Endometrial microvascular endothelial cells (primary cell): ENCODE results near the gene ATG14. TPM values are rescaled to one million over a fixed set of nuclear protein-coding genes. Genes with fewer than 3 reads are reported as not detected.
"Not testable (repeated sequence)": the region's sequence is repeated elsewhere in the genome, so short reads cannot be mapped to it uniquely, and the experiment has no call there.

Experiments
- in situ Hi-C: cut with HindIII; loops from 2 replicates; pipeline ENCODE4 v1.10.0; 2017; ENCODE audit warnings: low sequenced_read_pairs, low pct_unique_long_range_greater_than_20kb; ENCODE audit errors: inconsistent ontology term
- total RNA-seq: library from RNA; depleted of rRNA; stranded (reverse); fragments of >200 nt; gene quantifications from one replicate; pipeline ENCODE4 v1.2.3, GENCODE V29; 2015; ENCODE audit errors: inconsistent ontology term

The ATG14 gene
- total RNA-seq, 1 donor from 2014 or later, result 7.4 TPM

GRCh38 chr14:55399852-55400251 lies 11.8 kb downstream of the ATG14 start:
- in situ Hi-C loops, result no loop called here

GRCh38 chr14:55399183-55399582 lies 12.4 kb downstream of the ATG14 start:
- in situ Hi-C loops, result no loop called here

GRCh38 chr14:55398679-55399078 lies 13.0 kb downstream of the ATG14 start:
- in situ Hi-C loops, result no loop called here

- in situ Hi-C loops, result no loop called here
Observed at GRCh38 chr14:55389330-55389729, 22.3 kb downstream of the ATG14 start.

GRCh38 chr14:55388160-55388559 lies 23.5 kb downstream of the ATG14 start:
- in situ Hi-C loops, result no loop called here

GRCh38 chr14:55387121-55387520 lies 24.5 kb downstream of the ATG14 start:
- in situ Hi-C loops, result no loop called here

GRCh38 chr14:55386037-55386808 lies 25.4 kb downstream of the ATG14 start:
- in situ Hi-C loops, result no loop called here

GRCh38 chr14:55384536-55384935 lies 27.1 kb downstream of the ATG14 start:
- in situ Hi-C loops, result no loop called here

GRCh38 chr14:55383541-55384140 lies 28.0 kb downstream of the ATG14 start:
- in situ Hi-C loops, result no loop called here

- in situ Hi-C loops, result not testable (repeated sequence)
Observed at GRCh38 chr14:55383056-55383466, 28.6 kb downstream of the ATG14 start.

GRCh38 chr14:55382483-55382882 lies 29.1 kb downstream of the ATG14 start:
- in situ Hi-C loops, result no loop called here

GRCh38 chr14:55381561-55381960 lies 30.1 kb downstream of the ATG14 start:
- in situ Hi-C loops, result no loop called here

GRCh38 chr14:55381040-55381439 lies 30.6 kb downstream of the ATG14 start:
- in situ Hi-C loops, result no loop called here

- in situ Hi-C loops, result no loop called here
Observed at GRCh38 chr14:55377236-55377635, 34.4 kb downstream of the ATG14 start.

- in situ Hi-C loops, result no loop called here
Observed at GRCh38 chr14:55374771-55375170, 36.9 kb downstream of the ATG14 start.

GRCh38 chr14:55373784-55374705 lies 37.6 kb downstream of the ATG14 start:
- in situ Hi-C loops, result no loop called here

GRCh38 chr14:55372825-55373224 lies 38.8 kb downstream of the ATG14 start:
- in situ Hi-C loops, result no loop called here

GRCh38 chr14:55372423-55372822 lies 39.2 kb downstream of the ATG14 start:
- in situ Hi-C loops, result no loop called here

- in situ Hi-C loops, result no loop called here
Observed at GRCh38 chr14:55370883-55371455, 40.7 kb downstream of the ATG14 start.
